ENCODE data around the gene PRDX5.

PRDX5 gene

DNA sequence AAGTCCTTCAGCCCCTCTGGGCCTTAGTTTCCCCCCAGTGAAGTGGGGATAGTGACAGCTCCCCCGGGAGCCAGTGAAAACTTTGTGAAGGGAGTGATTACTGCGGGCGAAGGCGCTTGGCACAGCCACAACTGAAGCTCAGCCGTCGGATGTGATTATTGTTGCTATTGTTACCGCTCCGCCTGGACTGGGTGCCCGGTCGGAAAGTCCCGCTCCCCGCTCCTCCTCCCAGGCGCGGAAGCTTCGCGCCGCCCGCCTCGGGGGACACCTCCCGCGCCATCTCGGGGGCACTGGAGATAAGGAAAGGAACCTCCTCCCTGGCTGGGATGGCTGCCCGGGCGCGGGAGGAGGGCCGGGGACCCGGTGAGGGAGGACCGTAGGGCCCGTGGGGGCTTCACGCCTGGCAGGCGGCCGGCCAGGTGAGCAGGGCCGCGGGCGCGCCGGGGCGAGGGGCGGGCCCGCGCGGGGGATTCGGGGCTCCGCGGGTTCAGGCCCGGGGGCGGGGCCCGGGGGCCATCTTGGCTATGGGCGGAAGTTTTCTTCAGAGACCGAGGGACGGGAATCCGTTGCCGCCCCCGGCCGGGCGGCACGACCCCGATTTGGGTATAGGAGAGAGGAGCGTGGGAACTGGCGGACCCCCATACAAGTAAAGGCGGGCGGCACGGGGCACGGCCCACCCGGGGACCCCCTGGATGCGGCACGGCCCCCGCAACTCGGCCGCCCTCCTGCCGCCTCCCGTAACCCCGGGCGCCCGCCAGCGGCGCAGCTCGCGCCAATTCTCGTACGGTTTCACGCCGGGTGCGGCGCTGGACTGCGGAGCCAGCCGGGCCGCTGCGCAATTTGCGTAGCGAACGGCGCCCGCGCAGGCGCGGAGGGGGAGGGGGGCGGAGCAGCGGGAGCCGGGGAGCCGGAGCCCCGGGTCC, 32.7 kb upstream of the PRDX5 start, which contains the start of gene GPR137:
Gene GPR137, plus strand, starts transcription at position 887 of the 923 bp plus-strand sequence. CDS start 677 bp downstream, outside the sequence.
- ATAC-seq (ENCODE audit: low read depth) (peak; percentile 71), DNase-seq (ENCODE audit: low spot score in 2 of 2) (peak; percentile 98 to 100)
- Mint-ChIP-seq H3K27ac (peak within 1 kb of the TSS; percentile 99), H3K4me1 (peaks cover 13% of the 10 kb centered on the region), H3K36me3 (peaks cover 6% of the 10 kb centered on the region), H3K4me3 (peak within 1 kb of the TSS; percentile 97), H3K27me3 (no peaks in the 10 kb centered on the region), H3K9me3 (no peaks in the 10 kb centered on the region)

- no peaks in the 10 kb centered on the region for H3K9me3 Mint-ChIP-seq
- H3K36me3 Mint-ChIP-seq: peaks cover 5% of the 10 kb centered on the region
- H3K27me3 Mint-ChIP-seq: peaks cover 5% of the 10 kb centered on the region
- H3K27ac Mint-ChIP-seq: peak overlapping the region; percentile 99
- ATAC-seq (ENCODE audit: low read depth) (no peak), DNase-seq (ENCODE audit: low spot score in 2 of 2) (no peak)
- H3K4me1 Mint-ChIP-seq: peaks cover 17% of the 10 kb centered on the region
- peak overlapping the region; percentile 97 for H3K4me3 Mint-ChIP-seq
Measured at GRCh38 chr11:64285885-64286800, 31.8 kb upstream of the PRDX5 start.

- DNase-seq (ENCODE audit: low spot score in 2 of 2): no peak
- ATAC-seq (ENCODE audit: low read depth): no peak
- Mint-ChIP-seq H3K36me3 (peaks cover 3% of the 10 kb centered on the region), H3K27me3 (peaks cover 5% of the 10 kb centered on the region), H3K4me3 (peak overlapping the region; percentile 87), H3K9me3 (no peaks in the 10 kb centered on the region), H3K4me1 (peaks cover 17% of the 10 kb centered on the region), H3K27ac (peak overlapping the region; percentile 79)
Measured at GRCh38 chr11:64286801-64287159, 31.1 kb upstream of the PRDX5 start.

DNA sequence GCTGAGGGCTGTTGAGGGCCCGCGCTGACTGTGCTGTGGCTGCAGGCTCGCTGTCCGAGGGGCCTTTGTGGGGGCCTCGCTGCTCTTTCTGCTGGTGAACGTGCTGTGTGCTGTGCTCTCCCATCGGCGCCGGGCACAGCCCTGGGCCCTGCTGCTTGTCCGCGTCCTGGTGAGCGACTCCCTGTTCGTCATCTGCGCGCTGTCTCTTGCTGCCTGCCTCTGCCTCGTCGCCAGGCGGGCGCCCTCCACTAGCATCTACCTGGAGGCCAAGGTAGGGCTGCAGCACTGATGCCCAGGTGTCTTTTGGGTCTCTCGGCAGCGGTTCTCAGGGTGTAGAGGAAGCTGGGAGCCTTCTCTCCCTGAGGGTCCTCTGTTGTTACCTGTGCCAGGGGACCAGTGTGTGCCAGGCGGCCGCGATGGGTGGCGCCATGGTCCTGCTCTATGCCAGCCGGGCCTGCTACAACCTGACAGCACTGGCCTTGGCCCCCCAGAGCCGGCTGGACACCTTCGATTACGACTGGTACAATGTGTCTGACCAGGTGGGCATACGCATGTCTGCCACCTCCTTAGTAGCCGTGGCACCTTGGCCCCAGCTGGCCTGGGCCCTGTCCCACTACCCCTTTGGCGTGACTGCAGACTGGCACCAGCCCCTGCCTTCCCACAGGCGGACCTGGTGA, 30.1 kb upstream of the PRDX5 start:
- H3K27ac Mint-ChIP-seq: no peak overlapping the region
- H3K27me3 Mint-ChIP-seq: peaks cover 7% of the 10 kb centered on the region
- ATAC-seq (ENCODE audit: low read depth) (no peak), DNase-seq (ENCODE audit: low spot score in 2 of 2) (no peak)
- H3K36me3 Mint-ChIP-seq: no peaks in the 10 kb centered on the region
- no peak overlapping the region for H3K4me3 Mint-ChIP-seq
- H3K9me3 Mint-ChIP-seq: no peaks in the 10 kb centered on the region
- H3K4me1 Mint-ChIP-seq: peaks cover 18% of the 10 kb centered on the region

DNA sequence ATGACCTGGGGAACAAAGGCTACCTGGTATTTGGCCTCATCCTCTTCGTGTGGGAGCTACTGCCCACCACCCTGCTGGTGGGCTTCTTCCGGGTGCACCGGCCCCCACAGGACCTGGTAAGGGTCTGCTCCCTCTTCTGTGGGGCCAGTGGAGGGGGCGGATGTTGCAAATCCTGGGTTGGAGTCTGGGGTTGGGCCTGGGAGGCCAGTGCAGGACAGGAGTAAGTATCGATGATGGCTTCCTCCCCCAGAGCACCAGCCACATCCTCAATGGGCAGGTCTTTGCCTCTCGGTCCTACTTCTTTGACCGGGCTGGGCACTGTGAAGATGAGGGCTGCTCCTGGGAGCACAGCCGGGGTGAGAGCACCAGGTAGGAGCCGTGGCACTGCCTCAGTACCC, 29.6 kb upstream of the PRDX5 start:
- ATAC-seq (ENCODE audit: low read depth) (no peak), DNase-seq (ENCODE audit: low spot score in 2 of 2) (no peak)
- H3K4me1 Mint-ChIP-seq: peaks cover 16% of the 10 kb centered on the region
- peaks cover 10% of the 10 kb centered on the region for H3K27me3 Mint-ChIP-seq
- no peak overlapping the region for H3K4me3 Mint-ChIP-seq
- H3K9me3 Mint-ChIP-seq: no peaks in the 10 kb centered on the region
- H3K27ac Mint-ChIP-seq: no peak overlapping the region
- H3K36me3 Mint-ChIP-seq: no peaks in the 10 kb centered on the region

DNA sequence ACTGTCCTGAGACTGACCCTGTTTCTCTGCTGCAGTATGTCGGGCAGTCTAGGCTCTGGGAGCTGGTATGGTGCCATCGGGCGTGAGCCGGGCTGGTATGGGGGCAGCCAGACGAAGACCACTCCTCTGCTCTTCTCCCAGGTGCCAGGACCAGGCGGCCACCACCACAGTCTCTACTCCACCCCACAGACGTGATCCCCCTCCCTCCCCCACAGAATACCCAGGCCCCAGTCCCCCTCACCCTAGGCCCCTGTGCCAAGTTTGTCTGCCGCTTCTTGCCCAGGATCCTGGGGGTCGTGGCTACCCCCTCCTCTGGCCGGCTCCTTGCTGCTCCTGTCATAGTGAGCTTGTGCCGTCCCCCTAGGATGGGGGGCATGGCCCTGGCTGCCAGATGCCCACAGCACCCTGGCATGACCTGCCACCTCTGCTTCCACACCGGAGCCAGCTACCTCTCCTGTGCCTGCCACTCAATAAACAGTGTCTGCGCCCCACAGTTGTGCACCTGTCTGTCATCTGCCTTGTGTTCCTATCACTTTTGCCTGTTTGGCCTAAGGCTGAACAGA, 28.8 kb upstream of the PRDX5 start:
- Mint-ChIP-seq H3K9me3 (no peaks in the 10 kb centered on the region), H3K27me3 (peaks cover 13% of the 10 kb centered on the region), H3K27ac (no peak overlapping the region), H3K4me1 (peaks cover 14% of the 10 kb centered on the region), H3K36me3 (no peaks in the 10 kb centered on the region), H3K4me3 (no peak overlapping the region)
- no peak for DNase-seq (ENCODE audit: low spot score in 2 of 2)
- no peak for ATAC-seq (ENCODE audit: low read depth)

GRCh38 chr11:64290352-64291261, 27.3 kb upstream of the PRDX5 start:
- Mint-ChIP-seq H3K4me3 (peak overlapping the region; percentile 87), H3K27me3 (peaks cover 19% of the 10 kb centered on the region), H3K36me3 (no peaks in the 10 kb centered on the region), H3K4me1 (peaks cover 14% of the 10 kb centered on the region), H3K9me3 (no peaks in the 10 kb centered on the region), H3K27ac (no peak overlapping the region)
- ATAC-seq (ENCODE audit: low read depth) (no peak), DNase-seq (ENCODE audit: low spot score in 2 of 2) (no peak)

DNA sequence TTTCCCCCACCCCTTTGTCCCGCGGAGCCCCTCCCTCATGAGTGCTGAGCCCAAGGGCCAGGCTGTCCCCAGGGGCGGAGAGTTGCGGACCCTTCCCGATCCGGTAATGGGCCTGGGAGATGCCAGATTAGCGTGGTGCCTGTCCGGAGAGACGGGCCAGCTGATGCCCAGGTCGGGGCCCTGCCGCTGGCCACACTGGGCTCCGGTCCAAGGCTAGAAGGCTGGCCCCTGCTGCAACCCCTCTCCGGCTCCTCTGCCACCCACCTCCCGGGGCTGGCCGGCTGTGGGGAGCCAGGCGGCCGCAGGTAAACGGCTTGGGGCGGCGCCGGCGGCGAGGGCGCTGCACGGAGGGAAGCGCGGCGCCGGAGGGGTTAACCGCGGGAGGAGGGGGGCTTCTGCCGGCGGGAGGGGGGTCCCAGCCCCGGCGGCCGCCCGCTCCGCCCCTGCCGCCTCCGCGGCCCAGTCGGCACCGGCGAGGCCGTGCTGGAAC, 26.6 kb upstream of the PRDX5 start, which contains the start of gene KCNK4:
Gene KCNK4, plus strand, starts transcription at position 41 of the 490 bp plus-strand sequence. CDS start 1,717 bp downstream, outside the sequence.
- ATAC-seq (ENCODE audit: low read depth) (no peak), DNase-seq (ENCODE audit: low spot score in 2 of 2) (no peak)
- no peak within 1 kb of the TSS for H3K27ac Mint-ChIP-seq
- peaks cover 13% of the 10 kb centered on the region for H3K4me1 Mint-ChIP-seq
- peak within 1 kb of the TSS; percentile 87 for H3K4me3 Mint-ChIP-seq
- H3K9me3 Mint-ChIP-seq: no peaks in the 10 kb centered on the region
- peaks cover 21% of the 10 kb centered on the region for H3K27me3 Mint-ChIP-seq
- no peaks in the 10 kb centered on the region for H3K36me3 Mint-ChIP-seq

DNA sequence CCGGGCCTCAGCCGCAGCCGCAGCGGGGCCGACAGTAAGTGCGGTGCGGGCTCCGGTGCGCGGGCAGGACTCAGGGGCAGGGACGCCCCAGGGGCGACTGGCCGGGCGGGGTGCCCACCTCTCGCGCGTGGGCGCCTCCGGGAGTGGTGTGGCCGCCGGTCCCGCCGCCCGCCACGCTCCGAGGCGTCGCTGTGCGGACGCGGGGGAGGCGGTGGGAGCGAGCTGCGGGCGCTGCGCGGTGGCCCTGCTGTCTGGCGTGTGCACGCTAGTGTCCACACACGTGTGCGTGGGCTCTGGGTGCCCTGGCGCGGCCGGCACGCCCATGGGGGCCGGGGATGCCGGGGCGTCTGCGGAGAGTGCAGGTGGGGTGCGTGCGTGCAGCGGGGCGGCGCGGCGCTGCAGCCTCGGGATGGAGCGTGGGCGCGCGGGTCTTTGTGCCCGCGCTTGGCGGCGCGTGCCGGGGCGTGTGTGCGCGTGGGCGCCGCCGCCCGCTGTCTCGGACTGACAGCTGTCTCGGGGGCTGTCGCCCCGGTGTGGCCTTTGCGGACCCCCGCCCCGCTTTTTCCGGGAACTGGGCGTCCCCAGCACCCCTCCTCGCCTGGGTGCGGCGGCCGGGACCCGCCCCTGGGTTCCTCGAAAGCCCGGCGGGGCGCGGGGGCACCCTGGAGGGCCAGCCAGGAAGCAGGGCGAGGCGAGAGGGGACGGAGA, 26.0 kb upstream of the PRDX5 start:
- Mint-ChIP-seq H3K4me3 (no peak overlapping the region), H3K9me3 (no peaks in the 10 kb centered on the region), H3K4me1 (peaks cover 7% of the 10 kb centered on the region), H3K36me3 (no peaks in the 10 kb centered on the region), H3K27ac (no peak overlapping the region), H3K27me3 (peaks cover 24% of the 10 kb centered on the region)
- DNase-seq (ENCODE audit: low spot score in 2 of 2) (no peak), ATAC-seq (ENCODE audit: low read depth) (peak; percentile 69)

DNA sequence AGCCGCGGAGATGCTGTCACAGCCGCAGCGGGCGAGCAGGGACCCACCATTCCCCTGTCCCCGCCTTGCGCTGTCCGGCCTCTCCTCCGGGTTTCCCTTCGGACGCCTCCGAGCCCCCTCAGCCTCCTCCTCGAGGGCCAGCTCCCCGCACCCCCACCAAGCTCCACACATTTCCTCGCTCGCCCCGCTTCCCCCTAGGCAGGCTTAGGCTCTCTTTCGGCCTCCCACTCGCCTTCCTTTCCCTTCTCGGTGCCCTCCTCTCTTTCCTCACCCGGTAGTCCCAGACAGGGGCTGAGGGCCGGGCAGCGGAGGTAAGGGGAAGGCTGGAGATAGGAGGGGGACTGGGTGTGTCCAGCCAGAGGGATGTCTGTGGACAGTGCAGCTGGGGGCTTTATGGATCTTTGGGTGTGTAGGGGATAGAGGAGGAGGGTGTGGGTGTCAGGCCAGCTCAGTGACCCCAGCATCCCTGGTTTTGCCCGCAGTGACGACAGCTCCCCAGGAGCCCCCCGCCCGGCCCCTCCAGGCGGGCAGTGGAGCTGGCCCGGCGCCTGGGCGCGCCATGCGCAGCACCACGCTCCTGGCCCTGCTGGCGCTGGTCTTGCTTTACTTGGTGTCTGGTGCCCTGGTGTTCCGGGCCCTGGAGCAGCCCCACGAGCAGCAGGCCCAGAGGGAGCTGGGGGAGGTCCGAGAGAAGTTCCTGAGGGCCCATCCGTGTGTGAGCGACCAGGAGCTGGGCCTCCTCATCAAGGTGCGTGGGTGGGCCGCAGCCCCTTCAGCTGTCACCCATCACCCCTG, 25.3 kb upstream of the PRDX5 start:
- ATAC-seq (ENCODE audit: low read depth): peak; percentile 26
- Mint-ChIP-seq H3K9me3 (no peaks in the 10 kb centered on the region), H3K4me3 (peak overlapping the region; percentile 79), H3K4me1 (peaks cover 12% of the 10 kb centered on the region), H3K36me3 (no peaks in the 10 kb centered on the region), H3K27me3 (peaks cover 31% of the 10 kb centered on the region), H3K27ac (no peak overlapping the region)
- no peak for DNase-seq (ENCODE audit: low spot score in 2 of 2)

- no peaks in the 10 kb centered on the region for H3K36me3 Mint-ChIP-seq
- H3K27ac Mint-ChIP-seq: peak overlapping the region; percentile 43
- H3K27me3 Mint-ChIP-seq: peaks cover 39% of the 10 kb centered on the region
- DNase-seq (ENCODE audit: low spot score in 2 of 2) (no peak), ATAC-seq (ENCODE audit: low read depth) (no peak)
- peaks cover 17% of the 10 kb centered on the region for H3K4me1 Mint-ChIP-seq
- H3K9me3 Mint-ChIP-seq: no peaks in the 10 kb centered on the region
- no peak overlapping the region for H3K4me3 Mint-ChIP-seq
Measured at GRCh38 chr11:64294774-64295173, 23.1 kb upstream of the PRDX5 start.
